SK-N-SH (cell line): ENCODE results near the gene PARD3. TPM values are rescaled to one million over a fixed set of nuclear protein-coding genes. Genes with fewer than 3 reads are reported as not detected.

Experiments
- CTCF ChIA-PET: fragments of 300-600, 350-600 bp; formaldehyde crosslinking; extraction: SDS; loops from one replicate; lab custom pipeline; 2021; lab: Yijun Ruan, JAX
- POLR2A ChIA-PET: fragments of 350-600 bp; sonication (Branson Sonifier 250); formaldehyde crosslinking; extraction: SDS; loops from one replicate; lab custom pipeline; 2020; ENCODE audit warnings: antibody characterized with exemption, inconsistent platforms; lab: Yijun Ruan, JAX
- DNase-seq: peaks from one replicate; pipeline ENCODE4 v3.0.0; 2012
- H2AFZ ChIP-seq: fragments of 200-600 bp; sonication (generic); 2 replicates; pipeline ENCODE4 v1.8.1; 2016; ENCODE audit warnings: antibody characterized with exemption, mild to moderate bottlenecking, low read depth
- H3F3A ChIP-seq: fragments of 200-600 bp; sonication (generic); replicated peaks from 2 replicates; pipeline ENCODE3; 2016; ENCODE audit warnings: antibody characterized with exemption, mild to moderate bottlenecking; ENCODE audit not compliant: insufficient read depth
- H3K27ac ChIP-seq, 2 experiments: fragments of 200-500 bp in 1 of 2; fragments of 200-600 bp in 1 of 2; sonication (Bioruptor generic) in 1 of 2; sonication (generic), shearing (Covaris generic) in 1 of 2; 2 replicates each; pipeline versions ENCODE4 v1.5.1 to v1.6.1; 2014 to 2016; ENCODE audit warnings: low read depth in 2 of 2, inconsistent platforms in 1 of 2, low read length in 1 of 2, mild to moderate bottlenecking in 1 of 2, mixed read lengths in 1 of 2
- H3K27me3 ChIP-seq: fragments of 200-600 bp; sonication (generic), shearing (Covaris generic); 2 replicates; pipeline ENCODE4 v1.6.1; 2016; ENCODE audit warnings: mixed run types; ENCODE audit not compliant: insufficient read depth
- H3K36me3 ChIP-seq, 2 experiments: fragments of 200-500 bp in 1 of 2; fragments of 200-600 bp in 1 of 2; sonication (Bioruptor generic) in 1 of 2; sonication (generic) in 1 of 2; replicated peaks in 1 of 2; 2 replicates each; pipeline versions ENCODE3 to v1.5.1; 2014 to 2016; ENCODE audit warnings: low read length in 1 of 2, mild to moderate bottlenecking in 1 of 2; ENCODE audit not compliant: insufficient read depth in 2 of 2, control insufficient read depth in 1 of 2
- H3K4me1 ChIP-seq, 2 experiments: fragments of 200-500 bp in 1 of 2; fragments of 200-600 bp in 1 of 2; sonication (Bioruptor generic) in 1 of 2; sonication (generic), shearing (Covaris generic) in 1 of 2; 2 replicates each; pipeline versions ENCODE4 v1.5.1 to v1.6.1; 2014 to 2016; ENCODE audit warnings: low read depth in 1 of 2, low read length in 1 of 2, mixed run types in 1 of 2; ENCODE audit not compliant: insufficient read depth in 2 of 2, control insufficient read depth in 1 of 2
- H3K4me2 ChIP-seq: fragments of 200-600 bp; sonication (generic), shearing (Covaris generic); 2 replicates; pipeline ENCODE4 v1.6.1; 2017; ENCODE audit warnings: mixed run types
- H3K4me3 ChIP-seq, 2 experiments: fragments of 200-500 bp in 1 of 2; fragments of 200-600 bp in 1 of 2; sonication (Bioruptor generic) in 1 of 2; sonication (generic), shearing (Covaris generic) in 1 of 2; 2 replicates each; pipeline versions ENCODE4 v1.5.1 to v1.8.1; 2014 to 2016; ENCODE audit warnings: low read depth in 2 of 2, inconsistent platforms in 1 of 2, low read length in 1 of 2, mild to moderate bottlenecking in 1 of 2, mixed read lengths in 1 of 2, moderate library complexity in 1 of 2
- H3K79me2 ChIP-seq: fragments of 200-600 bp; sonication (generic); 2 replicates; pipeline ENCODE4 v1.8.1; 2017; ENCODE audit warnings: mild to moderate bottlenecking; ENCODE audit not compliant: insufficient read depth
- H3K9ac ChIP-seq: fragments of 200-600 bp; sonication (generic); 2 replicates; pipeline ENCODE4 v1.6.1; 2017; ENCODE audit warnings: mixed run types
- H3K9me2 ChIP-seq: fragments of 200-600 bp; sonication (generic); 2 replicates; pipeline ENCODE4 v1.6.1; 2017; ENCODE audit warnings: mixed run types
- H3K9me3 ChIP-seq: fragments of 200-600 bp; sonication (generic); 2 replicates; pipeline ENCODE4 v1.6.1; 2017; ENCODE audit warnings: mixed run types, mild to moderate bottlenecking, moderate library complexity
- H4K20me1 ChIP-seq: fragments of 200-600 bp; sonication (generic); 2 replicates; pipeline ENCODE4 v1.6.1; 2017; ENCODE audit warnings: mild to moderate bottlenecking, mixed run types; ENCODE audit not compliant: insufficient read depth
- CHD2 ChIP-seq: fragments of 150-350 bp; IDR thresholded peaks from 2 replicates; pipeline ENCODE4 v1.6.1; 2018; ENCODE audit warnings: low read length; ENCODE audit not compliant: partially characterized antibody
- EP300 ChIP-seq, 2 experiments: IDR thresholded peaks; 2 replicates each; pipeline versions ENCODE4 v1.4.0 to v1.6.1; 2012; ENCODE audit warnings: borderline replicate concordance in 1 of 2, low read depth in 1 of 2, low read length in 1 of 2
- FOXM1 ChIP-seq: IDR thresholded peaks from 2 replicates; pipeline ENCODE4 v1.4.0; 2012; ENCODE audit warnings: low read depth, mild to moderate bottlenecking
- GABPA ChIP-seq: IDR thresholded peaks from 2 replicates; pipeline ENCODE4 v1.4.0; 2012; ENCODE audit warnings: low read depth, mild to moderate bottlenecking
- GATA2 ChIP-seq: sonication (generic); formaldehyde crosslinking; IDR thresholded peaks from 2 replicates; pipeline ENCODE4 v1.5.0; 2020; ENCODE audit warnings: mild to moderate bottlenecking, missing genetic modification reagents
- MXI1 ChIP-seq: IDR thresholded peaks from 2 replicates; pipeline ENCODE4 v1.6.1; 2012; ENCODE audit warnings: mild to moderate bottlenecking, low read depth, low read length, improper control_type of control experiment
- NFIC ChIP-seq: IDR thresholded peaks from 2 replicates; pipeline ENCODE4 v1.4.0; 2012; ENCODE audit warnings: borderline replicate concordance
- NRF1 ChIP-seq: IDR thresholded peaks from 2 replicates; pipeline ENCODE4 v1.6.1; 2012; ENCODE audit warnings: low read depth, mild to moderate bottlenecking, low read length
- POLR2AphosphoS5 ChIP-seq: IDR thresholded peaks from 2 replicates; pipeline ENCODE4 v1.6.1; 2012; ENCODE audit warnings: low read depth, low read length
- RCOR1 ChIP-seq: fragments of 150-350 bp; IDR thresholded peaks from 2 replicates; pipeline ENCODE4 v1.6.1; 2017; ENCODE audit warnings: antibody characterized with exemption, low read length
- RFX5 ChIP-seq: IDR thresholded peaks from 2 replicates; pipeline ENCODE4 v1.6.1; 2012; ENCODE audit warnings: mild to moderate bottlenecking, improper control_type of control experiment, low read length
- SIN3A ChIP-seq: IDR thresholded peaks from 2 replicates; pipeline ENCODE4 v1.6.1; 2012; ENCODE audit warnings: low read depth, mild to moderate bottlenecking, low read length, moderate library complexity, borderline replicate concordance
- SMC3 ChIP-seq: IDR thresholded peaks from 2 replicates; pipeline ENCODE4 v1.6.1; 2012; ENCODE audit warnings: low read depth, low read length, improper control_type of control experiment
- YY1 ChIP-seq: IDR thresholded peaks from 2 replicates; pipeline ENCODE4 v1.4.0; 2012; ENCODE audit warnings: low read depth, mild to moderate bottlenecking
- WGBS: methylation state at CpG from one replicate; pipeline ENCODE4 v1.1.6; 2017; ENCODE audit warnings: low lambda C conversion rate; 5-methylcytosine and 5-hydroxymethylcytosine counted together
- polyA plus RNA-seq, 3 experiments: library from polyadenylated mRNA; depleted of rRNA; stranded (reverse); fragments of >200 nt; gene quantifications; 2 replicates each; pipeline ENCODE4 v1.2.3, GENCODE V29; 2012
- TF ChIP-seq, protein P1 (sequence below): IDR thresholded peaks from 2 replicates; pipeline ENCODE4 v1.4.0; 2012; ENCODE audit warnings: low read depth, borderline replicate concordance
- TF ChIP-seq, protein P2 (sequence below): fragments of 200-600 bp; sonication (generic); IDR thresholded peaks from 2 replicates; pipeline ENCODE4 v1.6.1; 2017; ENCODE audit warnings: antibody characterized with exemption, mild to moderate bottlenecking, moderate library complexity
- TF ChIP-seq, protein P3 (sequence below): IDR thresholded peaks from 2 replicates; pipeline ENCODE4 v1.4.0; 2012; ENCODE audit warnings: low read depth
- TF ChIP-seq, protein P4 (sequence below): IDR thresholded peaks from 2 replicates; pipeline ENCODE4; 2012
- TF ChIP-seq, protein P5 (sequence below): fragments of 150-350 bp; IDR thresholded peaks from 2 replicates; pipeline ENCODE4 v1.6.1; 2016; ENCODE audit warnings: mild to moderate bottlenecking, low read depth, low read length

The PARD3 gene
- polyA plus RNA-seq, 1 of the 3 experiments (the other 2 are of a cell fraction): 29.4 TPM

DNA sequence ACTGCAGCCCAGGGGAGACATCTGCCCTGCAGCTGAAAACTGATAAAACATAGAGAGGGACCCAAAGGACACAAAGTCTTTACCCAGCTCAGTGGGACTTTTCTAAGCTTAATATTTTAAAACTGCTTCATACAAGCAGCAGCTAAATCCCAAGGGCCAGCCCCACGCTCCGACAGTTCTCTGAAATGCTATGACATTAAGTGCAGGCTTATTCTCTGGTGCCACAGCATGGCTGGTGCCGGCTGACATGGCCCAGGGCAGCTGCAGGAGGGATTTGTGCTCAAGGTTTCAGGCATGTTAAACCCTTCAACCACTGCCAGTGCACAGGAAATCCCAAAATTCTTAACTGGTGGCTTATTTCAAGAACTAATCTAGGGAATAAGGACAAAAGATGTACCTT lies 170.9 kb downstream of the PARD3 start:
- ChIA-PET CTCF (interaction anchor here (3.6 kb wide), 1 partner anchor 12 kb away, joined by 30 read pairs; no protein-coding TSS in a partner anchor), POLR2A (no interaction called here)
- Histone ChIP-seq H3K79me2 (peaks cover 23% of the 10 kb centered on the region), H3K36me3 (no peaks in the 10 kb centered on the region), H2AFZ (no peak overlapping the region), H3K27me3 (no peaks in the 10 kb centered on the region), H3K4me2 (no peak overlapping the region), H3K9me2 (no peaks in the 10 kb centered on the region), H3F3A (peaks cover 4% of the 10 kb centered on the region), H3K4me3 (no peak overlapping the region), H4K20me1 (no peaks in the 10 kb centered on the region; the same call in 1 of the 2 replicates), H3K27ac (no peak overlapping the region), H3K9me3 (no peaks in the 10 kb centered on the region), H3K4me1 (peaks cover 0 to 2% of the 10 kb centered on the region in 2 experiments; a peak in 1 of 4 replicates), H3K9ac (no peak overlapping the region)
- TF ChIP-seq, protein P1, sequence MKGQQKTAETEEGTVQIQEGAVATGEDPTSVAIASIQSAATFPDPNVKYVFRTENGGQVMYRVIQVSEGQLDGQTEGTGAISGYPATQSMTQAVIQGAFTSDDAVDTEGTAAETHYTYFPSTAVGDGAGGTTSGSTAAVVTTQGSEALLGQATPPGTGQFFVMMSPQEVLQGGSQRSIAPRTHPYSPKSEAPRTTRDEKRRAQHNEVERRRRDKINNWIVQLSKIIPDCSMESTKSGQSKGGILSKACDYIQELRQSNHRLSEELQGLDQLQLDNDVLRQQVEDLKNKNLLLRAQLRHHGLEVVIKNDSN: no peak
- TF ChIP-seq SMC3 (no peak), GATA2 (CRISPR knock-in tag) (no peak)
- no peak for DNase-seq
- 95% methylated on average over 3 of the region's 3 CpGs for WGBS

DNA sequence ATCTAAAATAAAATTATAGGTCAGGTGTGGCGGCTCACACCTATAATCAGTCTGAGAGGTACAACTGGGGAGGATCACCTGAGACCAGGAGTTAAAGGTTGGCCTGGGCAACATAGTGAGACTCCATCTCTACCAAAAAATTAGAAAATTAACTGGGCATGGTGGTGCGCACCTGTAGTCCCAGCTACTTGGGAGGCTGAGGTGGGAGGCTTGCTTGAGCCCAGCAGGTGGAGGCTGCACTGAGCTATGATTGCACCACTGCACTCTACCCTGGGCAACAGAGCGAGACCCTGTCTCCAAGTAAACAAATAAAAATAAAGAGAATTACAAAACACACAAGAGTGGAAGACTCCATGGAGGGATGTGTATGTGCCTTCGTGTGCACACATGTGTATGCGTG lies 171.5 kb downstream of the PARD3 start:
- Histone ChIP-seq H3K36me3 (no peaks in the 10 kb centered on the region), H3F3A (peaks cover 4% of the 10 kb centered on the region), H3K9me3 (no peaks in the 10 kb centered on the region), H2AFZ (no peak overlapping the region), H3K4me1 (peaks cover 0 to 2% of the 10 kb centered on the region in 2 experiments; a peak in 1 of 4 replicates), H3K4me3 (no peak overlapping the region), H3K27me3 (no peaks in the 10 kb centered on the region), H3K27ac (no peak overlapping the region), H3K9me2 (no peaks in the 10 kb centered on the region), H3K4me2 (no peak overlapping the region), H3K9ac (no peak overlapping the region), H3K79me2 (peaks cover 22% of the 10 kb centered on the region), H4K20me1 (no peaks in the 10 kb centered on the region)
- no peak for DNase-seq
- TF ChIP-seq SIN3A: no peak
- no peak for TF ChIP-seq YY1
- no peak for TF ChIP-seq GABPA
- no peak for TF ChIP-seq NFIC
- no peak for TF ChIP-seq POLR2AphosphoS5
- no peak for TF ChIP-seq FOXM1
- TF ChIP-seq NRF1: no peak
- no peak for TF ChIP-seq MXI1
- TF ChIP-seq, protein P2, sequence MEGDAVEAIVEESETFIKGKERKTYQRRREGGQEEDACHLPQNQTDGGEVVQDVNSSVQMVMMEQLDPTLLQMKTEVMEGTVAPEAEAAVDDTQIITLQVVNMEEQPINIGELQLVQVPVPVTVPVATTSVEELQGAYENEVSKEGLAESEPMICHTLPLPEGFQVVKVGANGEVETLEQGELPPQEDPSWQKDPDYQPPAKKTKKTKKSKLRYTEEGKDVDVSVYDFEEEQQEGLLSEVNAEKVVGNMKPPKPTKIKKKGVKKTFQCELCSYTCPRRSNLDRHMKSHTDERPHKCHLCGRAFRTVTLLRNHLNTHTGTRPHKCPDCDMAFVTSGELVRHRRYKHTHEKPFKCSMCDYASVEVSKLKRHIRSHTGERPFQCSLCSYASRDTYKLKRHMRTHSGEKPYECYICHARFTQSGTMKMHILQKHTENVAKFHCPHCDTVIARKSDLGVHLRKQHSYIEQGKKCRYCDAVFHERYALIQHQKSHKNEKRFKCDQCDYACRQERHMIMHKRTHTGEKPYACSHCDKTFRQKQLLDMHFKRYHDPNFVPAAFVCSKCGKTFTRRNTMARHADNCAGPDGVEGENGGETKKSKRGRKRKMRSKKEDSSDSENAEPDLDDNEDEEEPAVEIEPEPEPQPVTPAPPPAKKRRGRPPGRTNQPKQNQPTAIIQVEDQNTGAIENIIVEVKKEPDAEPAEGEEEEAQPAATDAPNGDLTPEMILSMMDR: no peak
- TF ChIP-seq, protein P3, sequence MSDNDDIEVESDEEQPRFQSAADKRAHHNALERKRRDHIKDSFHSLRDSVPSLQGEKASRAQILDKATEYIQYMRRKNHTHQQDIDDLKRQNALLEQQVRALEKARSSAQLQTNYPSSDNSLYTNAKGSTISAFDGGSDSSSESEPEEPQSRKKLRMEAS: no peak
- TF ChIP-seq, protein P4, sequence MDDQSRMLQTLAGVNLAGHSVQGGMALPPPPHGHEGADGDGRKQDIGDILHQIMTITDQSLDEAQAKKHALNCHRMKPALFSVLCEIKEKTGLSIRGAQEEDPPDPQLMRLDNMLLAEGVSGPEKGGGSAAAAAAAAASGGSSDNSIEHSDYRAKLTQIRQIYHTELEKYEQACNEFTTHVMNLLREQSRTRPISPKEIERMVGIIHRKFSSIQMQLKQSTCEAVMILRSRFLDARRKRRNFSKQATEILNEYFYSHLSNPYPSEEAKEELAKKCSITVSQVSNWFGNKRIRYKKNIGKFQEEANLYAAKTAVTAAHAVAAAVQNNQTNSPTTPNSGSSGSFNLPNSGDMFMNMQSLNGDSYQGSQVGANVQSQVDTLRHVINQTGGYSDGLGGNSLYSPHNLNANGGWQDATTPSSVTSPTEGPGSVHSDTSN: no peak
- TF ChIP-seq, protein P5, sequence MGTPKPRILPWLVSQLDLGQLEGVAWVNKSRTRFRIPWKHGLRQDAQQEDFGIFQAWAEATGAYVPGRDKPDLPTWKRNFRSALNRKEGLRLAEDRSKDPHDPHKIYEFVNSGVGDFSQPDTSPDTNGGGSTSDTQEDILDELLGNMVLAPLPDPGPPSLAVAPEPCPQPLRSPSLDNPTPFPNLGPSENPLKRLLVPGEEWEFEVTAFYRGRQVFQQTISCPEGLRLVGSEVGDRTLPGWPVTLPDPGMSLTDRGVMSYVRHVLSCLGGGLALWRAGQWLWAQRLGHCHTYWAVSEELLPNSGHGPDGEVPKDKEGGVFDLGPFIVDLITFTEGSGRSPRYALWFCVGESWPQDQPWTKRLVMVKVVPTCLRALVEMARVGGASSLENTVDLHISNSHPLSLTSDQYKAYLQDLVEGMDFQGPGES: no peak
- no peak for TF ChIP-seq RFX5
- no peak for TF ChIP-seq CHD2
- TF ChIP-seq EP300 (IDR thresholded peaks at IDR 0.05; ENCODE audit: borderline replicate concordance in 1 of 2, low read depth in 1 of 2, low read length in 1 of 2): no peak
- TF ChIP-seq RCOR1: no peak
- no peak for TF ChIP-seq GATA2 (CRISPR knock-in tag)
- POLR2A ChIA-PET: no interaction called here
- CTCF ChIA-PET: no interaction called here
- WGBS: 97% methylated on average over 5 of the region's 5 CpGs
